CD14-positive monocyte (primary cell): ENCODE data around the gene TMEM240. TPM values are rescaled to one million over a fixed set of nuclear protein-coding genes. Genes with fewer than 3 reads are reported as not detected.

Source experiments
- DNase-seq, 3 donors: peaks; one replicate each; pipeline ENCODE4 v3.0.0-alpha.2; 2011 to 2022
- H2AFZ ChIP-seq: 2 replicates; pipeline ENCODE4 v1.6.0; 2012; ENCODE audit warnings: mild to moderate bottlenecking, low read depth, low read length, inconsistent platforms; ENCODE audit not compliant: insufficient read depth, poor library complexity, severe bottlenecking
- H3K27ac ChIP-seq, 2 donors: 1 replicate in 1 of 2; 2 replicates in 1 of 2; pipeline ENCODE4 v1.5.1; 2012 to 2013; ENCODE audit warnings: low read length in 2 of 2, control low read depth in 1 of 2, inconsistent platforms in 1 of 2, low read depth in 1 of 2, mild to moderate bottlenecking in 1 of 2
- H3K27me3 ChIP-seq, 2 donors: one replicate each; pipeline versions ENCODE4 v1.6.0 to v1.6.1; 2011 to 2013; ENCODE audit warnings: low read length in 2 of 2; ENCODE audit not compliant: control insufficient read depth in 2 of 2, insufficient read depth in 2 of 2
- H3K36me3 ChIP-seq, 2 donors: replicated peaks in 1 of 2; 1 replicate in 1 of 2; 2 replicates in 1 of 2; pipeline versions ENCODE4 v1.5.1 to v1.6.1; 2012 to 2013; ENCODE audit warnings: low read length in 2 of 2, control low read depth in 1 of 2, inconsistent platforms in 1 of 2, mild to moderate bottlenecking in 1 of 2; ENCODE audit not compliant: insufficient read depth in 2 of 2, control insufficient read depth in 1 of 2
- H3K4me1 ChIP-seq, 2 donors: 1 replicate in 1 of 2; 2 replicates in 1 of 2; pipeline versions ENCODE4 v1.5.1 to v1.6.1; 2012 to 2013; ENCODE audit warnings: low read length in 2 of 2, control low read depth in 1 of 2, inconsistent platforms in 1 of 2, mild to moderate bottlenecking in 1 of 2, moderate library complexity in 1 of 2; ENCODE audit not compliant: insufficient read depth in 2 of 2, control insufficient read depth in 1 of 2
- H3K4me2 ChIP-seq: replicated peaks from 2 replicates; pipeline ENCODE3; 2012; ENCODE audit warnings: low read length, moderate library complexity, mild to moderate bottlenecking; ENCODE audit not compliant: poor library complexity, severe bottlenecking; ENCODE audit errors: extremely low read depth
- H3K4me3 ChIP-seq, 3 experiments: fragments of 200-600 bp in 1 of 3; sonication (generic) in 1 of 3; replicated peaks in 1 of 3; 1 replicate in 2 of 3; 2 replicates in 1 of 3; pipeline ENCODE4 v1.5.1; 2011 to 2013; ENCODE audit warnings: low read length in 3 of 3, mild to moderate bottlenecking in 3 of 3, control low read depth in 2 of 3, low read depth in 2 of 3, inconsistent platforms in 1 of 3, moderate library complexity in 1 of 3
- H3K79me2 ChIP-seq: 2 replicates; pipeline ENCODE4 v1.6.0; 2012; ENCODE audit warnings: mild to moderate bottlenecking, control low read depth, inconsistent platforms, low read length, moderate library complexity; ENCODE audit not compliant: insufficient read depth
- H3K9ac ChIP-seq: 2 replicates; pipeline ENCODE4 v1.6.0; 2017; ENCODE audit warnings: low read length, mild to moderate bottlenecking; ENCODE audit not compliant: insufficient read depth, poor library complexity, severe bottlenecking
- H3K9me3 ChIP-seq, 2 donors: replicated peaks in 1 of 2; 1 replicate in 1 of 2; 2 replicates in 1 of 2; pipeline versions ENCODE4 v1.5.1 to v1.6.1; 2012 to 2013; ENCODE audit warnings: low read length in 2 of 2, control low read depth in 1 of 2; ENCODE audit not compliant: control insufficient read depth in 1 of 2, insufficient read depth in 1 of 2
- H4K20me1 ChIP-seq: 2 replicates; pipeline ENCODE4 v1.6.0; 2012; ENCODE audit warnings: mild to moderate bottlenecking, low read length, control low read depth, moderate library complexity; ENCODE audit not compliant: insufficient read depth
- H3K27ac Mint-ChIP-seq, 7 donors: one replicate each; pipeline ENCODE4 v1.8.0; 2020; ENCODE audit warnings: mild to moderate bottlenecking in 7 of 7, mixed read lengths in 7 of 7, moderate library complexity in 6 of 7, inconsistent platforms in 2 of 7
- H3K27me3 Mint-ChIP-seq, 3 donors: one replicate each; pipeline ENCODE4 v1.8.0; 2021 to 2022; ENCODE audit warnings: low read depth in 3 of 3, mild to moderate bottlenecking in 3 of 3, mixed read lengths in 3 of 3, moderate library complexity in 3 of 3, inconsistent platforms in 1 of 3
- H3K36me3 Mint-ChIP-seq, 2 donors: one replicate each; pipeline ENCODE4 v1.8.0; 2020; ENCODE audit warnings: mixed read lengths in 2 of 2, inconsistent platforms in 1 of 2, mild to moderate bottlenecking in 1 of 2
- H3K4me1 Mint-ChIP-seq: one replicate; pipeline ENCODE4 v1.8.0; 2020; ENCODE audit warnings: mild to moderate bottlenecking, mixed read lengths
- H3K4me3 Mint-ChIP-seq, 2 donors: one replicate each; pipeline ENCODE4 v1.8.0; 2020; ENCODE audit warnings: mild to moderate bottlenecking in 2 of 2, mixed read lengths in 2 of 2, moderate library complexity in 1 of 2
- H3K9me3 Mint-ChIP-seq, 7 donors: one replicate each; pipeline ENCODE4 v1.8.0; 2020 to 2022; ENCODE audit warnings: mixed read lengths in 7 of 7, mild to moderate bottlenecking in 6 of 7, moderate library complexity in 6 of 7, inconsistent platforms in 2 of 7
- CTCF ChIP-seq: fragments of 200-600 bp; IDR thresholded peaks from one replicate; pipeline ENCODE4 v1.8.0; 2022; ENCODE audit warnings: antibody characterized with exemption, mild to moderate bottlenecking
- WGBS: methylation state at CpG from one replicate; pipeline ENCODE4 v1.1.5; 2013; ENCODE audit warnings: missing lambda C conversion rate; ENCODE audit not compliant: insufficient coverage; 5-methylcytosine and 5-hydroxymethylcytosine counted together
- intact Hi-C, 2 donors: fragments of 100-400 bp; cut with micrococcal nuclease; formaldehyde crosslinking; loops; one replicate each; pipeline versions ENCODE4 v1.15.0 to v1.15.1; 2023
- polyA plus RNA-seq, 3 donors: library from polyadenylated mRNA; depleted of rRNA in 1 of 3; unstranded in 2 of 3; stranded (reverse) in 1 of 3; fragments of 300-500 nt in 2 of 3; fragments of >200 nt in 1 of 3; fragmentation: Illumina TruSeq in 2 of 3; gene quantifications; 1 replicate in 2 of 3; 2 replicates in 1 of 3; pipeline ENCODE4 v1.2.3, GENCODE V29; 2012 to 2021

Gene TMEM240
- polyA plus RNA-seq, 3 donors, result not detected

DNA sequence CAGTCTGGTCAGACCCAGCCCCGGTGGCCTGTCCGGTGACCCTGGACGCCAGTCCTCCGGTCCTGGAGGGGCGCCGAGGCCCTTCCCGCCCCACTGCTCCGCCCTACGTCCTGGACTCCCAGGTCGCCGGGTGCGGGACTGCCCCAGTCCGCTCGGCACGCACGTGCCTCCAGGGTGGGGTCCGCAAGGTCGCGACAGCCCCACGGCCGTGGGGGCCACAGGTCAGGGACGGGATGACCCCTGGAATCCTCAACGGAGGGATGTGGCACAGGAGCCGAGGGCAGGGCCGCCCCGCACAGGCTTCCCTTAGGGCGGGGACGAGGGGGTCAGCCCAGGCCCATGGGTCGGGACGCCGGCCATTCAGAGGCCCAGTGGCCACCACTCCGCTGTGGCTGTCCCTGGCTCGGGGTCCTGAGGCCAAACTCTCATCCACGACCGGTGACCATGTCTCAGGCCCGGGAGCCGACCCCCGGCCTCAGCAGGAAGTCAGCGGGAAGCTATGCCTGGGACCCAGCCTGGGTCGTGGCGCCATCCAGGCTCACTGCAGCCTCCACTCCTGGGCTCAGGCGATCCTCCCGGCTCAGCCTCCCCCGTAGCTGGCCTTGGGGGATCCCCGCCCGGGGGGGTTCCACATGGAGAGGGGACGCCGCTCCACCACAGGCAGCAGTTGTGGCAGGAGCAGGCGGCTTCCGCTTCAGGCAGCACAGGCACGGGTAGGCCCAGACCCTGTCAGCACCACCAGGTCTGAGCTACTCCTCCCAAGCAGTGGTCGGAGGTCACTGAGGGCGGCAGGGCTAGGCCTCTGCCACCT, 599 bp upstream of the TMEM240 start:
- peaks cover 12% of the 10 kb centered on the region for H4K20me1 ChIP-seq
- peaks cover 0 to 5% (median 0%) of the 10 kb centered on the region in 7 donors for H3K9me3 Mint-ChIP-seq
- H3K27ac ChIP-seq, result no peak overlapping the region
- peaks cover 0 to 20% of the 10 kb centered on the region in 2 donors for H3K27me3 ChIP-seq
- H2AFZ ChIP-seq, result no peak overlapping the region
- H3K9me3 ChIP-seq, result no peaks in the 10 kb centered on the region
- peaks cover 32 to 36% of the 10 kb centered on the region in 2 donors for H3K36me3 ChIP-seq
- DNase-seq, result peak in 1 of 3 donors; percentile 6
- peaks cover 4 to 28% (median 17%) of the 10 kb centered on the region in 3 donors for H3K27me3 Mint-ChIP-seq
- H3K4me2 ChIP-seq, result peak overlapping the region; percentile 34
- TF ChIP-seq CTCF, result no peak
- no peak overlapping the region for H3K27ac Mint-ChIP-seq
- no peaks in the 10 kb centered on the region for H3K79me2 ChIP-seq
- peaks cover 0 to 7% of the 10 kb centered on the region in 2 donors for H3K4me1 ChIP-seq
- peaks cover 33 to 36% of the 10 kb centered on the region in 2 donors for H3K36me3 Mint-ChIP-seq
- H3K4me3 Mint-ChIP-seq, result peak overlapping the region in 1 of 2 donors; percentile 37
- H3K4me3 ChIP-seq, result peak overlapping the region in 1 of 3 experiments; percentile 20
- H3K4me1 Mint-ChIP-seq, result no peaks in the 10 kb centered on the region
- intact Hi-C loops, result no loop called here
- no peak overlapping the region for H3K9ac ChIP-seq
- WGBS, result 70% methylated on average over 53 of the region's 53 CpGs

DNA sequence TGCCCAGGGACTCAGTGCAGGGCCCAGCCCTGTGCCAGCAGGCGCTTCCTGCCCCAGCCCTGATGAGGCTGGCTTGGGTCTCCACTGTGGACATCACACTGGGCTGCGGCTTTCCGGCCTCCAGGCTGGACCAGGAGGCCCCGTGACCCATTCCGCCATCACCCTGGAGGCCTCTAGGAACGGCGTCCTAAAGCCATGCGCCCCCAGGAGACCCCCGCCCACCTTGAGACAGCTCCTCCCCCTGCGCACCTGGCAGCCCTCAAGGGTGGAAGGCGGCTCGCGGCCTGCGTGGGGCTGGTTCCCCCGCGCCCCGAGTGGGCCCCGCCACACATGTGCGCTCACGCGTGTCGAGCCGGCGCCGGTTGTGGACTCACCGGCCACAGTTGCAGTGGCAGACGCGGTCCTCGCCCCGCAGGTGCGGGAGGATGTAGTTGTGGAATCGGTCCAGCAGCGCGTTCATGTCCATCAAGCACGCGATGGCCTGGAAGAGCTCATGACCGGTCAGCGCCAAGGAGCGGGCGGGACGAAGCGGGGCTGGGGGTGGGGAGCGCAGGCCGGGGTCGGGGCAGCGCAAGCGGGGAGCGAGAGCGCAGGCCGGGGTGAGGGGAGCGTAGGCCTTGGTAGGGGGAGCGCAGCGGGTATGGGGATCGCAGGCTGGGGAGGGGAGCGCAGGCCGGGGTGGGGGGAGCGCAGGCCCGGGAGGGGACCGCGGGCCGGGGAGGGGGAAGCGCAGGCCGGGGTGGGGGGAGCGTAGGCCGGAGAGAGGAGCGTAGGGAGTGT, 924 bp downstream of the TMEM240 start:
- Histone ChIP-seq H3K4me1 (peaks cover 0 to 7% of the 10 kb centered on the region in 2 donors), H3K36me3 (peaks cover 24 to 30% of the 10 kb centered on the region in 2 donors), H3K27me3 (peaks cover 0 to 20% of the 10 kb centered on the region in 2 donors), H4K20me1 (peaks cover 7% of the 10 kb centered on the region), H2AFZ (no peak overlapping the region), H3K27ac (no peak overlapping the region), H3K9ac (no peak overlapping the region), H3K9me3 (no peaks in the 10 kb centered on the region), H3K4me3 (no peak overlapping the region), H3K79me2 (no peaks in the 10 kb centered on the region), H3K4me2 (no peak overlapping the region)
- no peak for DNase-seq
- Mint-ChIP-seq H3K9me3 (peaks cover 0 to 3% (median 0%) of the 10 kb centered on the region in 7 donors), H3K27ac (no peak overlapping the region), H3K4me3 (peak overlapping the region in 1 of 2 donors; percentile 62), H3K4me1 (no peaks in the 10 kb centered on the region), H3K36me3 (peaks cover 29 to 31% of the 10 kb centered on the region in 2 donors), H3K27me3 (peaks cover 4 to 28% (median 17%) of the 10 kb centered on the region in 3 donors)
- intact Hi-C loops, result no loop called here
- TF ChIP-seq CTCF, result no peak
- 26% methylated on average over 53 of the region's 66 CpGs for WGBS
